Right lobe of liver (tissue), 6 donors: ENCODE measurements around the gene CYP2W1. TPM values are rescaled to one million over a fixed set of nuclear protein-coding genes. Genes with fewer than 3 reads are reported as not detected.

Source experiments
- ATAC-seq, 4 donors: fragments of 200-7000 bp; cut with Tn5 transposase; one replicate each; pipeline ENCODE4 v1.9.1; 2020; ENCODE audit warnings: mild to moderate bottlenecking in 4 of 4, moderate library complexity in 4 of 4
- DNase-seq, 3 donors: peaks; one replicate each; pipeline ENCODE4 v3.0.0-alpha.2; 2020
- H3K27ac ChIP-seq, 3 donors: fragments of 200-600 bp; one replicate each; pipeline ENCODE4 v1.8.0; 2022
- H3K27me3 ChIP-seq, 2 donors: fragments of 200-600 bp; one replicate each; pipeline ENCODE4 v1.8.0; 2022
- H3K36me3 ChIP-seq, 4 donors: fragments of 200-600 bp; sonication (generic) in 1 of 4; one replicate each; pipeline versions ENCODE4 v1.5.1 to v1.8.0; 2017 to 2022; ENCODE audit warnings: control low read depth in 1 of 4
- H3K4me1 ChIP-seq, 4 donors: fragments of 200-600 bp; sonication (generic) in 1 of 4; one replicate each; pipeline versions ENCODE4 v1.5.1 to v1.8.0; 2017 to 2022; ENCODE audit warnings: control low read depth in 1 of 4
- H3K4me3 ChIP-seq, 3 donors: fragments of 200-600 bp; one replicate each; pipeline ENCODE4 v1.8.0; 2022
- H3K9me3 ChIP-seq, 4 donors: fragments of 200-600 bp; sonication (generic) in 1 of 4; one replicate each; pipeline versions ENCODE4 v1.5.1 to v1.8.0; 2017 to 2022; ENCODE audit warnings: control low read depth in 1 of 4
- CTCF ChIP-seq, 4 donors: fragments of 200-600 bp in 3 of 4; fragments of 450-650 bp in 1 of 4; IDR thresholded peaks; one replicate each; pipeline versions ENCODE4 v1.5.1 to v1.8.0; 2016 to 2022; ENCODE audit warnings: antibody characterized with exemption in 4 of 4, mild to moderate bottlenecking in 2 of 4
- POLR2A ChIP-seq: fragments of 450-650 bp; IDR thresholded peaks from one replicate; pipeline ENCODE4 v1.6.1; 2017; ENCODE audit warnings: antibody characterized with exemption, mild to moderate bottlenecking
- WGBS: methylation state at CpG from one replicate; pipeline ENCODE4 v1.1.6; 2018; ENCODE audit warnings: low coverage, low lambda C conversion rate; ENCODE audit not compliant: insufficient coverage; ENCODE audit errors: missing lambda C conversion rate; 5-methylcytosine and 5-hydroxymethylcytosine counted together
- intact Hi-C, 2 donors: fragments of 100-400 bp; cut with DNase I; formaldehyde crosslinking; loops; one replicate each; pipeline versions ENCODE4 v1.11.2 to v1.14.1; 2022
- total RNA-seq, 6 experiments: library from RNA; depleted of rRNA in 2 of 6; stranded (reverse); fragments of >200 nt in 2 of 6; fragmentation: NEBNext Ultra II Directional in 3 of 6; extraction: Animal tissue kit (Norgen Biotek cat#: 25700) in 3 of 6; gene quantifications; one replicate each; pipeline versions ENCODE4 v1.1.0 to v1.2.4, GENCODE V29; 2016 to 2023
- donor health status: DM: no; HTN: yes; CAD: no.
- donor health status: DM: no; HTN: no; CAD: no.
- donor health status: DM: no; HTN: no; CAD: no.
- donor health status: DM: no; HTN: yes; CAD: no.
- donor health status: DM: no; HTN: yes; CAD: no.

The CYP2W1 gene
- total RNA-seq, 6 experiments from 2014 or later = not detected

DNA sequence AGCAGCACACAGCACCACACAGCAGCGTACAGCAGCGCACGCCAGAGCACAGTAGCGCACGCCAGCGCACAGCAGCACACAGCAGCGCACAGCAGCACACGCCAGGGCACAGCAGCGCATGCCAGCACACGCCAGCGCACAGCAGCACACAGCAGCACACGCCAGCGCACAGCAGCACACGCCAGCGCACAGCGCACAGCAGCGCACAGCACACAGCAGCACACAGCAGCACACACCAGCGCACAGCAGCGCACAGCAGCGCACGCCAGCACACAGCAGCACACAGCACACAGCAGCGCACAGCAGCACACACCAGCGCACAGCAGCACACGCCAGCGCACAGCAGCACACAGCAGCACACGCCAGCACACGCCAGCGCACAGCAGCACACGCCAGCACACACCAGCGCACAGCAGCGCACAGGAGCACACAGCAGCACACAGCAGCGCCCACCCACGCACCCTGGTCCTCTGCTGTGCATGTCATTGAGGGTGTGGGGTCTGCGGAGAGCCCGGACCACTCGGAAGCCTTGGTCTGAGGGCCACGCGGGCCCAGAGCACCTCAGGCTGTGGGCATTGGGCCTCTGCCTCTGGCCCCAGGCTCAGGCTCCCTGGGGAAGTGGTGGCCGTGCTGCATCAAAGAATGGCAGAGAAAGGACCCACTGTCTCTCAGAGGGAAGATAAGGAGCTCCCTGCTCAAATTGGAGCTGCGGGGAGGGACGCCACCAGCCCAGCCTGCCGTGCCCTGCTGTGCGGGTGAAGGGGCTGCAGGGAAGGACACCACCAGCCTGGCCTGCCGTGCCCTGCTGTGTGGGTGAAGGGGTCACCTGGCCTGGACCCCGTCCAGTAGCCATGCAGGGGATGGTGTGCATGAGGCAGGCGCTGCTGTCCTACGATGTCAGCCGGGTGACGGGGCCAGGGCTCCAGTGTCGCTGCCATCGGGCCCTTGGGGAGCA lies 33.9 kb downstream of the CYP2W1 start:
- H3K27me3 ChIP-seq = no peaks in the 10 kb centered on the region
- TF ChIP-seq CTCF (IDR thresholded peaks at IDR 0.05) (no peak), POLR2A (no peak)
- ATAC-seq (no peak), DNase-seq (no peak)
- no peaks in the 10 kb centered on the region for H3K9me3 ChIP-seq
- intact Hi-C loops = no loop called here
- peaks cover 0 to 4% (median 2%) of the 10 kb centered on the region in 4 donors for H3K4me1 ChIP-seq
- no peak overlapping the region for H3K4me3 ChIP-seq
- H3K27ac ChIP-seq = no peak overlapping the region
- 96% methylated on average over 4 of the region's 51 CpGs for WGBS
- no peaks in the 10 kb centered on the region for H3K36me3 ChIP-seq

- WGBS = 94% methylated on average over 7 of the region's 34 CpGs
- intact Hi-C loops = no loop called here
- no peak for DNase-seq
These were observed 34.8 kb downstream of the CYP2W1 start for GRCh38 chr7:1017586-1018333.

GRCh38 chr7:1018334-1018695 lies 35.3 kb downstream of the CYP2W1 start:
- Histone ChIP-seq H3K36me3 (no peaks in the 10 kb centered on the region), H3K27ac (no peak overlapping the region), H3K4me3 (no peak overlapping the region), H3K4me1 (no peaks in the 10 kb centered on the region), H3K27me3 (no peaks in the 10 kb centered on the region), H3K9me3 (no peaks in the 10 kb centered on the region)
- no peak for TF ChIP-seq CTCF (IDR thresholded peaks at IDR 0.05)
- no peak for TF ChIP-seq POLR2A
- ATAC-seq = peak in 1 of 4 donors; percentile 34
- intact Hi-C loops = no loop called here
- WGBS = 62% methylated on average over 4 of the region's 13 CpGs
- DNase-seq = no peak

More at GRCh38 chr7:1017586-1018333, 34.8 kb downstream of the CYP2W1 start:
- Histone ChIP-seq H3K27me3 (no peaks in the 10 kb centered on the region), H3K27ac (no peak overlapping the region), H3K4me3 (no peak overlapping the region), H3K36me3 (no peaks in the 10 kb centered on the region), H3K9me3 (no peaks in the 10 kb centered on the region), H3K4me1 (no peaks in the 10 kb centered on the region)
- TF ChIP-seq CTCF (IDR thresholded peaks at IDR 0.05) (no peak), POLR2A (no peak)
- ATAC-seq = no peak

DNA sequence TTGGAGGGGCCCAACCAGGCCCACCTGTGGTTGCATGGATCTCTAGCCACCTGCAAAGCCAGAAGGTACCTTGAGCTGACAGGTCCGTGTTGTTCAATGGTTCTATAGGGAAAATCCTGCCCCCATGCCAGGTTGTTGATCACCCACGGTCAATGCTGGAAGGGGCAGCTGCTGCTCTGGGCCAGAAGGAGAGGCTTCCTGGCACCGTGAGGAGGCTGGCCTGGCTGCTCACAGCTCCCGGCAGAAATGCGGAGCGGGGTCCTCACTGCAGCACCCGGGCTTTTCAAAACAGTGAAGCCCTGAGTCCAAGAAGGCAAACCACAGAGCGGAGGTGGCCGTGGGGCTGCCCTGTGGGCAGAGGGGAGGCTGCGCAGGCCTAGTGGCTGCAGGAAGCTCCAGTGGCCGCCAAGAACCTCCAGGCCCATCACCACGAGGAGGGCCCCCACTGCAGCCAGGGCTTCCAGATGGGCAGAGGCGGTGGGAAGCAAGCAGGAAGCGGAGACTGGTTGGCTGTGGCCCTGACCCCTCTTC lies 36.3 kb downstream of the CYP2W1 start:
- Histone ChIP-seq H3K27me3 (no peaks in the 10 kb centered on the region), H3K4me1 (no peaks in the 10 kb centered on the region), H3K36me3 (no peaks in the 10 kb centered on the region), H3K9me3 (no peaks in the 10 kb centered on the region), H3K4me3 (no peak overlapping the region), H3K27ac (no peak overlapping the region)
- no peak for DNase-seq
- intact Hi-C loops = no loop called here
- TF ChIP-seq POLR2A (no peak), CTCF (IDR thresholded peaks at IDR 0.05) (no peak)
- no peak for ATAC-seq
- WGBS = 50% methylated on average over 1 of the region's 14 CpGs
